ENCODE results near the gene ST7L. TPM values are rescaled to one million over a fixed set of nuclear protein-coding genes. Genes with fewer than 3 reads are reported as not detected.
"Not testable (repeated sequence)": the region's sequence is repeated elsewhere in the genome, so short reads cannot be mapped to it uniquely, and the experiment has no call there.

Gene ST7L
- total and polyA plus RNA-seq, 2 donors (not counting 3 experiments of a cell fraction or from before 2014, with no cell fraction given): 12.3 to 28.4 TPM

DNA sequence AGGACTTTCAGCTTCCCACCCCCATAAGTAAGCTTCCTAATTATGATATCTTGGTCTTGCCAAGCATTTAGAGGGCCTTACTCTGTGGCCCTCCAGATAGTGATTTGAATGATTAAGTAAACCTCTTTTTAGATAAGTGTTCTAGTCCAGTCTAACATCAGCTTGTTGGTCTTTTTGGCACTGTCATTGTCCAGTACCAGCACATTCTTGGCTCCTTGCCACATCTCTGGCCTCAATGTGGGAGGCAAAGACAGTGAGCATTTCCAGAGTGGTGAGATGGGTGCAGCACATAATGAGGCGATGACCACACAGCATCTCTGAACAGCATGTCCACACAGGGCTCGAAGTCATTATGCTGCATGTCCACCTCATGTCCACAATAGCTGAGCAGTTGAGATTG is 6.8 kb upstream of the ST7L start:
- H3K9me3 ChIP-seq (replicated peaks; ENCODE audit: control insufficient read depth, insufficient read depth, low read length): no peaks in the 10 kb centered on the region
- no peaks in the 10 kb centered on the region for H3K9me1 ChIP-seq (replicated peaks; ENCODE audit: control insufficient read depth, extremely low read depth, insufficient read depth, low read length)
- peaks cover 94% of the 10 kb centered on the region for H3K79me2 ChIP-seq (ENCODE audit: control insufficient read depth, insufficient read depth, low read length)
- dilution Hi-C loops (cut with MboI; ENCODE audit: extremely low pct_ligation_motif_present, low sequenced_read_pairs) (no loop called here), intact Hi-C loops (cut with micrococcal nuclease) (no loop called here)
- H3K9ac ChIP-seq (replicated peaks; ENCODE audit: extremely low read depth, insufficient read depth, low read length): no peak overlapping the region
- H3K4me1 ChIP-seq (ENCODE audit: control insufficient read depth, extremely low read depth, insufficient read depth, low read length): peaks cover 17% of the 10 kb centered on the region
- no peak overlapping the region for H2AFZ ChIP-seq (ENCODE audit: low read depth, low read length)
- H3K36me3 ChIP-seq (ENCODE audit: control insufficient read depth in 2 of 2, extremely low read depth in 1 of 2, insufficient read depth in 2 of 2, low read length in 2 of 2): peaks cover 0 to 4% of the 10 kb centered on the region in 2 experiments
- H4K20me1 ChIP-seq (replicated peaks; ENCODE audit: control insufficient read depth, extremely low read depth, insufficient read depth, low read length): peaks cover 16% of the 10 kb centered on the region
- CTCF ChIA-PET: interaction anchor here (1.0 kb wide), 1 partner anchor 12 kb away, joined by 3 read pairs; no protein-coding TSS in a partner anchor
- H3K27ac ChIP-seq (ENCODE audit: insufficient read depth, low read depth, low read length): no peak overlapping the region
- TF ChIP-seq, protein P1, sequence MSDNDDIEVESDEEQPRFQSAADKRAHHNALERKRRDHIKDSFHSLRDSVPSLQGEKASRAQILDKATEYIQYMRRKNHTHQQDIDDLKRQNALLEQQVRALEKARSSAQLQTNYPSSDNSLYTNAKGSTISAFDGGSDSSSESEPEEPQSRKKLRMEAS (IDR thresholded peaks at IDR 0.05; ENCODE audit: insufficient read depth, insufficient read length): no peak
- no peak for TF ChIP-seq MYC (IDR thresholded peaks at IDR 0.05; ENCODE audit: low read depth, low read length)
- no peak for TF ChIP-seq GATA2 (IDR thresholded peaks at IDR 0.05; ENCODE audit: insufficient read depth, insufficient read length, low read depth, low read length)
- no peak for TF ChIP-seq POLR2A (IDR thresholded peaks at IDR 0.05; ENCODE audit: low read depth, low read length)
- no peak for TF ChIP-seq POLR2AphosphoS5 (IDR thresholded peaks at IDR 0.05; ENCODE audit: insufficient read depth, low read depth, low read length)
- TF ChIP-seq, protein P2, sequence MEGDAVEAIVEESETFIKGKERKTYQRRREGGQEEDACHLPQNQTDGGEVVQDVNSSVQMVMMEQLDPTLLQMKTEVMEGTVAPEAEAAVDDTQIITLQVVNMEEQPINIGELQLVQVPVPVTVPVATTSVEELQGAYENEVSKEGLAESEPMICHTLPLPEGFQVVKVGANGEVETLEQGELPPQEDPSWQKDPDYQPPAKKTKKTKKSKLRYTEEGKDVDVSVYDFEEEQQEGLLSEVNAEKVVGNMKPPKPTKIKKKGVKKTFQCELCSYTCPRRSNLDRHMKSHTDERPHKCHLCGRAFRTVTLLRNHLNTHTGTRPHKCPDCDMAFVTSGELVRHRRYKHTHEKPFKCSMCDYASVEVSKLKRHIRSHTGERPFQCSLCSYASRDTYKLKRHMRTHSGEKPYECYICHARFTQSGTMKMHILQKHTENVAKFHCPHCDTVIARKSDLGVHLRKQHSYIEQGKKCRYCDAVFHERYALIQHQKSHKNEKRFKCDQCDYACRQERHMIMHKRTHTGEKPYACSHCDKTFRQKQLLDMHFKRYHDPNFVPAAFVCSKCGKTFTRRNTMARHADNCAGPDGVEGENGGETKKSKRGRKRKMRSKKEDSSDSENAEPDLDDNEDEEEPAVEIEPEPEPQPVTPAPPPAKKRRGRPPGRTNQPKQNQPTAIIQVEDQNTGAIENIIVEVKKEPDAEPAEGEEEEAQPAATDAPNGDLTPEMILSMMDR (IDR thresholded peaks at IDR 0.05; ENCODE audit: extremely low read depth in 1 of 2, insufficient read depth in 1 of 2, low read depth in 1 of 2, low read length in 2 of 2): no peak
- no peak for TF ChIP-seq JUN (IDR thresholded peaks at IDR 0.05; ENCODE audit: borderline replicate concordance, insufficient read depth, insufficient read length, low read depth)
- no peak for TF ChIP-seq EZH2 (IDR thresholded peaks at IDR 0.05; ENCODE audit: borderline replicate concordance, low read depth, low read length, severe bottlenecking)
- no peak for TF ChIP-seq FOS (IDR thresholded peaks at IDR 0.05; ENCODE audit: borderline replicate concordance, insufficient read depth, low read length)
- BruUV-seq (replicated peaks): no TSS peak
- H3K27me3 ChIP-seq (ENCODE audit: control insufficient read depth in 2 of 2, insufficient read depth in 2 of 2, low read length in 2 of 2): no peaks in the 10 kb centered on the region
- no peak overlapping the region for H3K4me2 ChIP-seq (ENCODE audit: insufficient read depth, low read length)
- FAIRE-seq: no peak
- DNase-seq (ENCODE audit: low read depth, low spot score): no peak
- H3K4me3 ChIP-seq (replicated peaks in 1 of 3; ENCODE audit: insufficient read depth in 1 of 3, low read depth in 1 of 3, low read length in 3 of 3): no peak overlapping the region
- POLR2A ChIA-PET: no interaction called here

GRCh38 chr1:112624493-112624892 is 5.6 kb upstream of the ST7L start:
- H3K36me3 ChIP-seq (ENCODE audit: control insufficient read depth in 2 of 2, extremely low read depth in 1 of 2, insufficient read depth in 2 of 2, low read length in 2 of 2); H3K4me3 ChIP-seq (replicated peaks in 1 of 3; ENCODE audit: insufficient read depth in 1 of 3, low read depth in 1 of 3, low read length in 3 of 3); H3K4me2 ChIP-seq (ENCODE audit: insufficient read depth, low read length); H2AFZ ChIP-seq (ENCODE audit: low read depth, low read length); FAIRE-seq; H3K27me3 ChIP-seq (ENCODE audit: control insufficient read depth in 2 of 2, insufficient read depth in 2 of 2, low read length in 2 of 2); CTCF ChIA-PET; BruUV-seq (replicated peaks); H3K9me1 ChIP-seq (replicated peaks; ENCODE audit: control insufficient read depth, extremely low read depth, insufficient read depth, low read length); intact Hi-C loops (cut with micrococcal nuclease); DNase-seq (ENCODE audit: low read depth, low spot score); H3K27ac ChIP-seq (ENCODE audit: insufficient read depth, low read depth, low read length); dilution Hi-C loops (cut with MboI; ENCODE audit: extremely low pct_ligation_motif_present, low sequenced_read_pairs); H3K9me3 ChIP-seq (replicated peaks; ENCODE audit: control insufficient read depth, insufficient read depth, low read length); H3K9ac ChIP-seq (replicated peaks; ENCODE audit: extremely low read depth, insufficient read depth, low read length): not testable (repeated sequence)
- POLR2A ChIA-PET: interaction anchor here (0.7 to 0.9 kb wide), 3 partner anchors 12 to 120 kb away, joined by 4 to 16 read pairs (median 5); no protein-coding TSS in a partner anchor
- H3K4me1 ChIP-seq (ENCODE audit: control insufficient read depth, extremely low read depth, insufficient read depth, low read length): peaks cover 21% of the 10 kb centered on the region
- H4K20me1 ChIP-seq (replicated peaks; ENCODE audit: control insufficient read depth, extremely low read depth, insufficient read depth, low read length): peaks cover 16% of the 10 kb centered on the region
- peaks cover 94% of the 10 kb centered on the region for H3K79me2 ChIP-seq (ENCODE audit: control insufficient read depth, insufficient read depth, low read length)
